CD4-positive, alpha-beta T cell treated with Interleukin-4 for 4 hours (primary cell): ENCODE results near the gene ISM1.
A peak's percentile ranks its signal among the peaks of the same experiment; 100 is the strongest.

Source experiments
- DNase-seq: peaks from one replicate; pipeline ENCODE4 v3.0.0-alpha.2; 2020

Gene ISM1

GRCh38 chr20:13284830-13285229 lies 63.8 kb downstream of the ISM1 start:
- no peak for DNase-seq

GRCh38 chr20:13285408-13285807 lies 64.3 kb downstream of the ISM1 start:
- DNase-seq, result no peak

- no peak for DNase-seq
Measured at GRCh38 chr20:13286052-13286451, 65.0 kb downstream of the ISM1 start.

GRCh38 chr20:13286607-13287006 lies 65.5 kb downstream of the ISM1 start:
- no peak for DNase-seq

- no peak for DNase-seq
Measured at GRCh38 chr20:13288357-13288756, 67.3 kb downstream of the ISM1 start.

- no peak for DNase-seq
Measured at GRCh38 chr20:13289031-13289430, 68.0 kb downstream of the ISM1 start.

GRCh38 chr20:13290724-13291123 lies 69.7 kb downstream of the ISM1 start:
- no peak for DNase-seq

GRCh38 chr20:13291157-13291556 lies 70.1 kb downstream of the ISM1 start:
- no peak for DNase-seq

- no peak for DNase-seq
Measured at GRCh38 chr20:13292201-13292885, 71.3 kb downstream of the ISM1 start.

- DNase-seq, result no peak
Measured at GRCh38 chr20:13294522-13294921, 73.4 kb downstream of the ISM1 start.

GRCh38 chr20:13295637-13296036 lies 74.6 kb downstream of the ISM1 start:
- DNase-seq, result no peak

- DNase-seq, result no peak
Measured at GRCh38 chr20:13296070-13296469, 75.0 kb downstream of the ISM1 start.

GRCh38 chr20:13297147-13297899 lies 76.2 kb downstream of the ISM1 start:
- no peak for DNase-seq

- DNase-seq, result no peak
Measured at GRCh38 chr20:13298692-13299373, 77.8 kb downstream of the ISM1 start.

- no peak for DNase-seq
Measured at GRCh38 chr20:13299401-13299800, 78.3 kb downstream of the ISM1 start.

GRCh38 chr20:13301596-13301995 lies 80.5 kb downstream of the ISM1 start:
- no peak for DNase-seq

- peak; percentile 13 for DNase-seq
Measured at GRCh38 chr20:13302647-13303450, 81.8 kb downstream of the ISM1 start.

- DNase-seq, result no peak
Measured at GRCh38 chr20:13305284-13305683, 84.2 kb downstream of the ISM1 start.

GRCh38 chr20:13307562-13308163 lies 86.6 kb downstream of the ISM1 start:
- no peak for DNase-seq

GRCh38 chr20:13312300-13312699 lies 91.2 kb downstream of the ISM1 start:
- DNase-seq, result no peak

- DNase-seq, result no peak
Measured at GRCh38 chr20:13313201-13313600, 92.1 kb downstream of the ISM1 start.

- DNase-seq, result no peak
Measured at GRCh38 chr20:13317439-13317838, 96.4 kb downstream of the ISM1 start.
